ENCODE data around the gene GOLGA6B.
"Not testable (repeated sequence)": the region's sequence is repeated elsewhere in the genome, so short reads cannot be mapped to it uniquely, and the experiment has no call there.

- TF ChIP-seq FOXJ3 (CRISPR knock-in tag; IDR thresholded peaks at IDR 0.05); EP300 (IDR thresholded peaks at IDR 0.05; ENCODE audit: borderline replicate concordance in 1 of 2, low read depth in 1 of 2, low read length in 1 of 2); GABPA (IDR thresholded peaks at IDR 0.05; ENCODE audit: low read depth); YY1 (IDR thresholded peaks at IDR 0.05; ENCODE audit: low read depth): not testable (repeated sequence)
Measured at GRCh38 chr15:72656014-72656413, 1.5 kb downstream of the GOLGA6B start.

Data from SK-N-SH (cell line).